GM19328 (cell line): ENCODE data around the gene SOSTDC1.

ENCODE experiments used
- ATAC-seq: cut with Tn5 transposase; IDR thresholded peaks from one replicate; pipeline ENCODE4 v1.9.1; 2021; ENCODE audit warnings: mild to moderate bottlenecking, moderate library complexity; ENCODE audit not compliant: unreplicated experiment

Gene SOSTDC1

DNA sequence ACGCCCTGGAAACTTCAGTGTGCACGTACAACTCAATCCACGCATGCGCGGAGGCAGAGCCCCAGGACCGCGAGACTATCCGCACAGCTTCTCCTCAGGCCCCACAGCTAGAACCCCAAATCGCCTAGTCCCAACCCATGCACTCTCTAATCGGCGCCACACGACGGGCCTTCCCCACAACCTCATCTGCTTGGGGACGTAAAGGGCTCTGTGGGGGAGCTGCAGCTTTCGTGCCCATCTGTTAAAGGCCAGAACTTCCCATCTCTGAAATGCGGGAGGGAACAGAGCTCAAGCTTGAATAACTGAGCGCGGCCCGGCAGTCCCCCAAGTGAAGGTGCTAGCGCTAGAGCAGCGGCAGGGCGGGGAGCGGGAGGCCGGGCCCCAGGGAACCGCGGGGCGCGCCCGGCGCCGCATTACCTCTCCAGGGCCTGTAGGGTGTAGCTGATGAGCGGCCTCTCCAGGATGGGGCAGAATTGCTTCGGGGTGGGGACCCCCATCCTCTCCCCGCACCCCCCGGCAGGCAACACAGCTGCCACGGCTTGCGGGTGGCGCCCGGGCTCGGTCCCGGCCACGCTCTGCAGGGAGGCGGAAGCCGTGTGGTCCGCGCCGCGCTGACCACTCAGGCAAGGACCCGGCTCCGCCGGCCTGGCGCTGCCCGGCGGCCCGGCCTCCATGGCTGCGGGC lies 44.7 kb downstream of the SOSTDC1 start:
- peak; percentile 85 for ATAC-seq

DNA sequence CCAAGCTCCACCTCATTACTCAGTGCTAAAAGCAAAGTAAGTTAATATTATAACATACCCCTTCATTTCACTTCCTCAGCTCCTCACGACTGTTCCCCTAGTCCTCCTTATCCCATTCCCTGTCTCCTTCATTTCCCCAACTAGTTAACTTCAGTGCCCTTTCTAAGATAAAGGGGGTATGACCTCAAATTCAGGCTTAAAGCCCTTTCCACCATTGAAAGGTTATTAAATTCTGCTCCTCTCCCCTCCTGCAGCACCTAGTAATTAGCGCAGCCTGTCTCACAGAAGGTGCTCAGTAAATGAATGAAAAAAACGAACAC lies 45.2 kb downstream of the SOSTDC1 start:
- ATAC-seq: no peak

- no peak for ATAC-seq
Observed at GRCh38 chr7:16419859-16420258, 45.7 kb downstream of the SOSTDC1 start.

GRCh38 chr7:16419126-16419525 lies 46.4 kb downstream of the SOSTDC1 start:
- ATAC-seq: no peak

DNA sequence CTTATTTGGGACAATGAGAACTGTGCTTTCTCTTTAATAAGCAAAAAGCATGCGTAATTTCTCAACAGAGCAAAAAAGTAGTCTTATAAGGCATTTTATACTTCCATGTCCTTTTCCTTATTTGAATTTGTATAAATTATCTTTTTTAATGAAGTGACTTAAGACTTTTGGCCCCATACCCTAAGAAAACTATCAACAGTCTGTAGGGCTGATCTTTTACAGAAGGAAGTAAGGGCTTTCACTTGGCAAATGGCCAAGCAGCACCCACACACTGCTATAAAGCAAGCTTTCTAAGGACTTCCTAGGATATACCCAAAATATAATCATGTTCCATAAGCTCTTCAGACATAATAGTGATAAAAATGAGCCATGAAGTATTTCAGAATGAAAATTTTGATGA lies 47.6 kb downstream of the SOSTDC1 start:
- ATAC-seq: no peak

DNA sequence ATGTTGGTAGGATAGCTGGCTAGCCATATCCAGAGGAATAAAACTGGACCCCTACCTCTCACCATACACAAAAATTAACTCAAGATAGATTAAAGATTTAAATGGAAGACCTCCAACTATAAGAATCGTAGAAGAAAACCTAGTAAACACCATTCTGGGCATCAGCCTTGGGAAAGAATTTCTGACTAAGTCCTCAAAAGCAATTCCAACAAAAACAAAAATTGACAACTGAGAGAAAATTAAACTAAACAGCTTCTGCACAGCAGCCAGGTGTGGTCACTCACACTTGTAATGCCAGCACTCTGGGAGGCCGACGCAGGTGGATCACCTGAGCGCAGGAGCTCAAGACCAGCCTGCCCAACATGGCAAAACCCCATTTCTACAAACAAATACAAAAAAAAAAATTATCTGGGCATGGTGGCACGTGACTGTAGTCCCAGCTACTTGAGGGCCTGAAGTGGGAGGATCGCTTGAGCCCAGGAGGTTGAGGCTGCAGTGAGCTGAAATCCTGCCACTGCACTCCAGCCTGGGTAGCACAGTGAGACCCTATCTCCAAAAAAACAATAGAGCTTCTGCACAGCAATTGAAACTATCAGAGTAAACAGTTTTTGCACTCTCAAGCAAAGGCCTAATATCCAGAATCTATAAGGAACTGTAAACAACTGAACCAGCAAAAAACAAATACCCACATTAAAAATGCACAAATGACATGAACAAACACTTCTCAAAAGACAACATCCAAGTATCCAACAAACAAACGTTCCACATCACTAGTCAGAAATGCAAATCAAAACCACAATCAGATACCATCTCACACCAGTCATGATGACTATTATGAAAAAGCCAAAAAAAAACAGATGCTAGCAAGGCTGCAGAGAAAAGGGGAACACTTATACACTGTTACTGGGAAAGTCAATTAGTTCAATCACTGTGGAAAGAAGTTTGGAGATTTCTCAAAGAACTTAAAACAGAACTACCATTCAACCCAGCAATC lies 49.0 kb downstream of the SOSTDC1 start:
- no peak for ATAC-seq

DNA sequence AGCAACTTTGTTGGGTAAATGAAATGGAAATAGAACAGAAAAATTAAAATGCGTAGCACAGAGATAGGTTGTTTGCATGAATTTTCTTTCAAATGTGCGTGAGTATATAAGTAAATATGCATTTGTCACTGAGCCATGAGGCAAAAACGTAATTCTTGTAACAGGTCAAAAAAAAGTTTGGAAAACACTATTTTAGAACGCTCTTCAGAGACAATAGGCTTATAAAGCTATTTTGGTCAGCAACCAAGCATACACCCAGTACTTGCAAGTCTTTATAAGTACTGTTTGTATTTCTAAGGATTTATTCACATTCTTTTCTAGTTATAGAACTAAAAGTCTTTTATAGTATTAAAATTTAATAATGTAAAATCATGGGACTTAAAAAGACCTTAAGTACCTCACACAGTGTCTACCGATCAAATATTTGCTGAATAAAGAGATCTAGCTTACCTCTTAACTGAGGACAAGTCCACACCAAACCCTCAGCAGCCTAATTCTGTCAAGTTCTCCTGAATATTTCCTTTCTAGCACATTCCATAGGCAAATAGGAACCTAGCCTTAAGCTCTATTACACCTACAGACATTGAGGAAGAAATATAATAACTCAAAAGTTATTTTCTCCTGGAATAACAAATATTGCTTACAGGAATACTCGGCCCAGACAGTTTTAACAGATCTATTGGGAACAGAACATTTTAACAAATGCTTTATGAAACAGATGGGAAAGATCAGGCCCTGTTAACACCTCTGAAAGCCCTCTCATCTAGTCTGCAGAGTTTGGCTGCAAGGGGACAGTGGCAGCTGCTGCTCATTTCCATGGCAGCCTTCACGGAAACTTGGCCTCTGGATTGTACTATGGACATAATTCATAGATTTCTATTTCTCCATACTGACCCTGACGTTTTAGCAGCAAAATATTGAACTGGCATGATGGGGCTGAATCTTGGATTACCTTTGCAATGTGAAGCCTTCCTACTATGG lies 53.0 kb downstream of the SOSTDC1 start:
- ATAC-seq: no peak
